B cell (primary cell): ENCODE measurements around the gene HOXD12. TPM values are rescaled to one million over a fixed set of nuclear protein-coding genes. Genes with fewer than 3 reads are reported as not detected.

Experiments used
- ATAC-seq: fragments of 200-7000 bp; cut with Tn5 transposase; one replicate; pipeline ENCODE4 v1.10.0; 2021; ENCODE audit warnings: low read depth, mild to moderate bottlenecking, moderate number of reproducible peaks, moderate library complexity
- CTCF ChIA-PET: fragments of 350-600 bp; sonication (Branson Sonifier 250); formaldehyde crosslinking; loops from one replicate; lab custom pipeline; 2021; ENCODE audit warnings: antibody characterized with exemption, inconsistent platforms; lab: Charles Lee
- POLR2A ChIA-PET: fragments of 350-600 bp; sonication (Branson Sonifier 250); formaldehyde crosslinking; loops from one replicate; lab custom pipeline; 2021; ENCODE audit warnings: antibody characterized with exemption; lab: Charles Lee
- DNase-seq: peaks from one replicate; pipeline ENCODE4 v3.0.0; 2013
- H2AFZ ChIP-seq: 2 replicates; pipeline ENCODE4 v1.6.1; 2012; ENCODE audit warnings: mild to moderate bottlenecking, low read depth, low read length; ENCODE audit not compliant: insufficient read depth, poor library complexity, severe bottlenecking
- H3K27ac ChIP-seq, 2 donors: 1 replicate in 1 of 2; 2 replicates in 1 of 2; pipeline ENCODE4 v1.5.1; 2012 to 2013; ENCODE audit warnings: low read length in 2 of 2, mild to moderate bottlenecking in 2 of 2, moderate library complexity in 1 of 2
- H3K27me3 ChIP-seq, 4 experiments: fragments of 200-600 bp in 1 of 4; sonication (generic) in 1 of 4; replicated peaks in 1 of 4; 1 replicate in 2 of 4; 2 replicates in 2 of 4; pipeline versions ENCODE4 v1.6.1 to v1.7.0; 2013 to 2016; ENCODE audit warnings: low read length in 3 of 4, mild to moderate bottlenecking in 2 of 4, mixed read lengths in 1 of 4, moderate library complexity in 1 of 4; ENCODE audit not compliant: insufficient read depth in 4 of 4, control insufficient read depth in 3 of 4; ENCODE audit errors: control extremely low read depth in 1 of 4
- H3K36me3 ChIP-seq, 2 experiments: replicated peaks in 1 of 2; 1 replicate in 1 of 2; 2 replicates in 1 of 2; pipeline versions ENCODE4 v1.6.1 to v1.7.1; 2013; ENCODE audit warnings: low read length in 1 of 2; ENCODE audit not compliant: insufficient read depth in 2 of 2, control insufficient read depth in 1 of 2; ENCODE audit errors: control extremely low read depth in 1 of 2, extremely low read depth in 1 of 2
- H3K4me1 ChIP-seq, 2 donors: fragments of 200-600 bp in 1 of 2; sonication (generic) in 1 of 2; 1 replicate in 1 of 2; 2 replicates in 1 of 2; pipeline versions ENCODE4 v1.5.1 to v1.6.1; 2013 to 2017; ENCODE audit warnings: low read length in 2 of 2; ENCODE audit not compliant: control insufficient read depth in 2 of 2, insufficient read depth in 2 of 2
- H3K4me2 ChIP-seq: replicated peaks from 2 replicates; pipeline ENCODE3; 2012; ENCODE audit warnings: mild to moderate bottlenecking, low read depth, low read length; ENCODE audit not compliant: poor library complexity, severe bottlenecking
- H3K4me3 ChIP-seq, 5 experiments: fragments of 200-600 bp in 1 of 5; sonication (generic) in 1 of 5; 1 replicate in 3 of 5; 2 replicates in 2 of 5; pipeline versions ENCODE4 v1.5.1 to v1.7.0; 2011 to 2016; ENCODE audit warnings: low read length in 4 of 5, mild to moderate bottlenecking in 4 of 5, low read depth in 2 of 5, control low read depth in 1 of 5, moderate library complexity in 1 of 5; ENCODE audit not compliant: insufficient read depth in 1 of 5; ENCODE audit errors: control extremely low read depth in 1 of 5, extremely low read depth in 1 of 5
- H3K79me2 ChIP-seq: fragments of 200-600 bp; sonication (generic); one replicate; pipeline ENCODE4 v1.6.0; 2016; ENCODE audit warnings: low read length; ENCODE audit not compliant: control insufficient read depth, insufficient read depth
- H3K9ac ChIP-seq: fragments of 200-600 bp; sonication (generic); 2 replicates; pipeline ENCODE4 v1.6.1; 2017; ENCODE audit warnings: mild to moderate bottlenecking, low read length, moderate library complexity
- H3K9me3 ChIP-seq, 3 donors: one replicate each; pipeline versions ENCODE4 v1.6.1 to v1.7.1; 2013; ENCODE audit warnings: low read length in 2 of 3; ENCODE audit not compliant: control insufficient read depth in 2 of 3, insufficient read depth in 1 of 3; ENCODE audit errors: control extremely low read depth in 1 of 3
- H4K20me1 ChIP-seq: 2 replicates; pipeline ENCODE4 v1.6.0; 2012; ENCODE audit warnings: mild to moderate bottlenecking, low read length; ENCODE audit not compliant: insufficient read depth, control insufficient read depth, poor library complexity, severe bottlenecking
- H3K27ac Mint-ChIP-seq: one replicate; pipeline ENCODE4 v1.8.0; 2021; ENCODE audit warnings: mixed read lengths
- H3K27me3 Mint-ChIP-seq: one replicate; pipeline ENCODE4 v1.8.0; 2021; ENCODE audit warnings: mixed read lengths
- H3K4me1 Mint-ChIP-seq: one replicate; pipeline ENCODE4 v1.8.0; 2021; ENCODE audit warnings: mixed read lengths
- H3K4me3 Mint-ChIP-seq: one replicate; pipeline ENCODE4 v1.8.0; 2021; ENCODE audit warnings: mixed read lengths
- H3K9me3 Mint-ChIP-seq: one replicate; pipeline ENCODE4 v1.8.0; 2022; ENCODE audit warnings: mixed read lengths; ENCODE audit not compliant: insufficient read depth
- EZH2 ChIP-seq: IDR thresholded peaks from 2 replicates; pipeline ENCODE4 v1.6.1; 2012; ENCODE audit warnings: borderline replicate concordance, low read depth, mild to moderate bottlenecking, moderate library complexity, low read length; ENCODE audit not compliant: insufficient read depth, poor library complexity, severe bottlenecking
- WGBS: methylation state at CpG from one replicate; pipeline ENCODE4 v1.1.5; 2013; ENCODE audit warnings: missing lambda C conversion rate; ENCODE audit not compliant: insufficient coverage; 5-methylcytosine and 5-hydroxymethylcytosine counted together
- intact Hi-C: fragments of 100-400 bp; cut with micrococcal nuclease; formaldehyde crosslinking; loops from one replicate; pipeline ENCODE4 v1.10.0; 2022
- polyA plus RNA-seq: library from polyadenylated mRNA; depleted of rRNA; stranded (reverse); fragments of >200 nt; gene quantifications from 2 replicates; pipeline ENCODE4 v1.2.3, GENCODE V29; 2012
- total RNA-seq, 2 donors: library from RNA; stranded (reverse); fragments of 120-200 nt in 1 of 2; gene quantifications; 1 replicate in 1 of 2; 2 replicates in 1 of 2; pipeline versions ENCODE4 v1.2.3 to v1.2.4, GENCODE V29; 2013 to 2022
- TF ChIP-seq, protein P1 (sequence below): fragments of 200-600 bp; IDR thresholded peaks from one replicate; pipeline ENCODE4 v1.8.0; 2022; ENCODE audit warnings: antibody characterized with exemption, mild to moderate bottlenecking

The HOXD12 gene
- total and polyA plus RNA-seq, 2 donors (not counting 1 experiment from before 2014, with no cell fraction given) = not detected

- CTCF ChIA-PET = interaction anchor here (1.0 kb wide), 1 partner anchor 45 kb away, joined by 3 read pairs; no protein-coding TSS in a partner anchor
- ATAC-seq (no peak), DNase-seq (no peak)
- Histone ChIP-seq H3K36me3 (no peaks in the 10 kb centered on the region), H4K20me1 (no peaks in the 10 kb centered on the region), H3K27ac (no peak overlapping the region), H3K9ac (no peak overlapping the region), H3K9me3 (peaks cover 4 to 76% (median 35%) of the 10 kb centered on the region in 3 donors), H3K27me3 (peaks cover 0 to 86% (median 75%) of the 10 kb centered on the region in 4 experiments), H3K4me2 (no peak overlapping the region), H3K79me2 (no peaks in the 10 kb centered on the region), H3K4me1 (peaks cover 3 to 20% of the 10 kb centered on the region in 2 donors), H3K4me3 (no peak overlapping the region), H2AFZ (no peak overlapping the region)
- Mint-ChIP-seq H3K27ac (peak overlapping the region; percentile 59), H3K9me3 (peaks cover 3% of the 10 kb centered on the region), H3K27me3 (peaks cover 68% of the 10 kb centered on the region), H3K4me1 (peaks cover 5% of the 10 kb centered on the region), H3K4me3 (no peak overlapping the region)
- WGBS = 12% methylated on average over 60 of the region's 62 CpGs
- TF ChIP-seq, protein P1, sequence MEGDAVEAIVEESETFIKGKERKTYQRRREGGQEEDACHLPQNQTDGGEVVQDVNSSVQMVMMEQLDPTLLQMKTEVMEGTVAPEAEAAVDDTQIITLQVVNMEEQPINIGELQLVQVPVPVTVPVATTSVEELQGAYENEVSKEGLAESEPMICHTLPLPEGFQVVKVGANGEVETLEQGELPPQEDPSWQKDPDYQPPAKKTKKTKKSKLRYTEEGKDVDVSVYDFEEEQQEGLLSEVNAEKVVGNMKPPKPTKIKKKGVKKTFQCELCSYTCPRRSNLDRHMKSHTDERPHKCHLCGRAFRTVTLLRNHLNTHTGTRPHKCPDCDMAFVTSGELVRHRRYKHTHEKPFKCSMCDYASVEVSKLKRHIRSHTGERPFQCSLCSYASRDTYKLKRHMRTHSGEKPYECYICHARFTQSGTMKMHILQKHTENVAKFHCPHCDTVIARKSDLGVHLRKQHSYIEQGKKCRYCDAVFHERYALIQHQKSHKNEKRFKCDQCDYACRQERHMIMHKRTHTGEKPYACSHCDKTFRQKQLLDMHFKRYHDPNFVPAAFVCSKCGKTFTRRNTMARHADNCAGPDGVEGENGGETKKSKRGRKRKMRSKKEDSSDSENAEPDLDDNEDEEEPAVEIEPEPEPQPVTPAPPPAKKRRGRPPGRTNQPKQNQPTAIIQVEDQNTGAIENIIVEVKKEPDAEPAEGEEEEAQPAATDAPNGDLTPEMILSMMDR = no peak
- no peak for TF ChIP-seq EZH2
- POLR2A ChIA-PET = no interaction called here
- intact Hi-C loops = no loop called here
Observed at GRCh38 chr2:176081837-176082524, 17.6 kb upstream of the HOXD12 start.

- H3K36me3 ChIP-seq = no peaks in the 10 kb centered on the region
- no peak overlapping the region for H3K4me3 Mint-ChIP-seq
- CTCF ChIA-PET = interaction anchor here (1.0 kb wide), 1 partner anchor 44 kb away, joined by 3 read pairs; no protein-coding TSS in a partner anchor
- H3K4me1 Mint-ChIP-seq = peaks cover 5% of the 10 kb centered on the region
- DNase-seq = peak; percentile 29
- peaks cover 71% of the 10 kb centered on the region for H3K27me3 Mint-ChIP-seq
- H3K9ac ChIP-seq = no peak overlapping the region
- H2AFZ ChIP-seq = no peak overlapping the region
- peaks cover 4 to 81% (median 35%) of the 10 kb centered on the region in 3 donors for H3K9me3 ChIP-seq
- WGBS = 18% methylated on average over 6 of the region's 10 CpGs
- H3K4me1 ChIP-seq = peaks cover 3 to 20% of the 10 kb centered on the region in 2 donors
- H3K27me3 ChIP-seq = peaks cover 0 to 90% (median 76%) of the 10 kb centered on the region in 4 experiments
- H3K79me2 ChIP-seq = no peaks in the 10 kb centered on the region
- H3K4me2 ChIP-seq = no peak overlapping the region
- POLR2A ChIA-PET = no interaction called here
- intact Hi-C loops = no loop called here
- H4K20me1 ChIP-seq = no peaks in the 10 kb centered on the region
- TF ChIP-seq, protein P1 = no peak
- TF ChIP-seq EZH2 = no peak
- peaks cover 3% of the 10 kb centered on the region for H3K9me3 Mint-ChIP-seq
- no peak for ATAC-seq
- no peak overlapping the region for H3K4me3 ChIP-seq
- H3K27ac ChIP-seq = no peak overlapping the region
- no peak overlapping the region for H3K27ac Mint-ChIP-seq
Observed at GRCh38 chr2:176082525-176082823, 17.1 kb upstream of the HOXD12 start.
